ENCODE data around the gene STXBP6. TPM values are rescaled to one million over a fixed set of nuclear protein-coding genes. Genes with fewer than 3 reads are reported as not detected.

STXBP6 gene
- total and polyA plus RNA-seq, 2 experiments from 2014 or later: 19.7 to 29.0 TPM

DNA sequence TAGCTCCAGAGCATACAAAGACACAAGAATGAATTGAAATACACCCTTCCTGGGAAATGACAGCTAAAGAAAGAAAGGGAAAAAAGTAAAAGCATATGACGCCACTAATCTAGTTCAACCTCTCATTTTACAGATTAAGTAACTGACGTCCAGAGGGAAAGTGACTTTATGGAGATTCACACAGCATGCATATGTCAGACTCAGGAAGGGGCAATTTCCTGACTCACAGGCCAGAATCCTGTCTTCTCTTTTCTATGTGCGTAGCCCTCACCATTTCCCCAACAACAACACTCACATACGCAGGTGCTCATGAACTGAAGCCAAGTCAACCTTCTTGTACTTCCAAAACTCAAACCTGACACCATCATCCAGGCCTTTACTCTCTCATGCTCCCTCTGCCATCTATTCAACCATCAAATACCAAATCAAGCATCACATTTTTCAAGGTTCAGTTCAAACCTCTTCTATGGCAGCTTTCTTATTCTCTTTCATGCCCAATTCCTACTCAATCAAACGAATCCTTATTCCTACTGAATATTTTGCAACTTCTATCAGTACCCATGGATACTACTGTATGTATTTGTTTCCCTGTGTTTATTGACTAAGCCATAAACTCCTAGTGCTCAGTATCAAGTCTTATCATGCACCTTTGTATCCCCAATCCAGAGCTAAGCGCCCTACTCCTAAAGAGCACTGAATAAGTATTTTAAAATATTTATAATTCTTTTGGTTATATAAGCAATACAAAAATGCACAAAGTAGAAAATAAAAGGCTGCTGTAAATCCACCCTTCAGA is 52.8 kb downstream of the STXBP6 start:
- Mint-ChIP-seq H3K9me3 (no peaks in the 10 kb centered on the region), H3K27me3 (ENCODE audit: insufficient read depth, low read depth, poor library complexity) (no peaks in the 10 kb centered on the region), H3K4me3 (no peak overlapping the region), H3K4me1 (peaks cover 7% of the 10 kb centered on the region), H3K27ac (no peak overlapping the region), H3K36me3 (ENCODE audit: low read depth) (no peaks in the 10 kb centered on the region)
- TF ChIP-seq POLR2AphosphoS5 (IDR thresholded peaks at IDR 0.05; ENCODE audit: low read depth) (no peak), CREB1 (CRISPR knock-in tag; IDR thresholded peaks at IDR 0.05; ENCODE audit: low read depth) (no peak), ZNF114 (CRISPR knock-in tag; IDR thresholded peaks at IDR 0.05) (no peak), NANOG (IDR thresholded peaks at IDR 0.05; ENCODE audit: borderline replicate concordance) (no peak), ZNF331 (CRISPR knock-in tag; IDR thresholded peaks at IDR 0.05; ENCODE audit: low read depth) (no peak), STAT1 (IDR thresholded peaks at IDR 0.05; ENCODE audit: unreplicated experiment) (no peak), EZH2phosphoT487 (IDR thresholded peaks at IDR 0.05; ENCODE audit: unreplicated experiment) (no peak), EZH2 (IDR thresholded peaks at IDR 0.05; ENCODE audit: low read depth, unreplicated experiment) (no peak), JUNB (IDR thresholded peaks at IDR 0.05; ENCODE audit: unreplicated experiment) (no peak)
- TF ChIP-seq, protein P1, sequence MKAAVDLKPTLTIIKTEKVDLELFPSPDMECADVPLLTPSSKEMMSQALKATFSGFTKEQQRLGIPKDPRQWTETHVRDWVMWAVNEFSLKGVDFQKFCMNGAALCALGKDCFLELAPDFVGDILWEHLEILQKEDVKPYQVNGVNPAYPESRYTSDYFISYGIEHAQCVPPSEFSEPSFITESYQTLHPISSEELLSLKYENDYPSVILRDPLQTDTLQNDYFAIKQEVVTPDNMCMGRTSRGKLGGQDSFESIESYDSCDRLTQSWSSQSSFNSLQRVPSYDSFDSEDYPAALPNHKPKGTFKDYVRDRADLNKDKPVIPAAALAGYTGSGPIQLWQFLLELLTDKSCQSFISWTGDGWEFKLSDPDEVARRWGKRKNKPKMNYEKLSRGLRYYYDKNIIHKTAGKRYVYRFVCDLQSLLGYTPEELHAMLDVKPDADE (IDR thresholded peaks at IDR 0.05): no peak
- TF ChIP-seq, protein P2, sequence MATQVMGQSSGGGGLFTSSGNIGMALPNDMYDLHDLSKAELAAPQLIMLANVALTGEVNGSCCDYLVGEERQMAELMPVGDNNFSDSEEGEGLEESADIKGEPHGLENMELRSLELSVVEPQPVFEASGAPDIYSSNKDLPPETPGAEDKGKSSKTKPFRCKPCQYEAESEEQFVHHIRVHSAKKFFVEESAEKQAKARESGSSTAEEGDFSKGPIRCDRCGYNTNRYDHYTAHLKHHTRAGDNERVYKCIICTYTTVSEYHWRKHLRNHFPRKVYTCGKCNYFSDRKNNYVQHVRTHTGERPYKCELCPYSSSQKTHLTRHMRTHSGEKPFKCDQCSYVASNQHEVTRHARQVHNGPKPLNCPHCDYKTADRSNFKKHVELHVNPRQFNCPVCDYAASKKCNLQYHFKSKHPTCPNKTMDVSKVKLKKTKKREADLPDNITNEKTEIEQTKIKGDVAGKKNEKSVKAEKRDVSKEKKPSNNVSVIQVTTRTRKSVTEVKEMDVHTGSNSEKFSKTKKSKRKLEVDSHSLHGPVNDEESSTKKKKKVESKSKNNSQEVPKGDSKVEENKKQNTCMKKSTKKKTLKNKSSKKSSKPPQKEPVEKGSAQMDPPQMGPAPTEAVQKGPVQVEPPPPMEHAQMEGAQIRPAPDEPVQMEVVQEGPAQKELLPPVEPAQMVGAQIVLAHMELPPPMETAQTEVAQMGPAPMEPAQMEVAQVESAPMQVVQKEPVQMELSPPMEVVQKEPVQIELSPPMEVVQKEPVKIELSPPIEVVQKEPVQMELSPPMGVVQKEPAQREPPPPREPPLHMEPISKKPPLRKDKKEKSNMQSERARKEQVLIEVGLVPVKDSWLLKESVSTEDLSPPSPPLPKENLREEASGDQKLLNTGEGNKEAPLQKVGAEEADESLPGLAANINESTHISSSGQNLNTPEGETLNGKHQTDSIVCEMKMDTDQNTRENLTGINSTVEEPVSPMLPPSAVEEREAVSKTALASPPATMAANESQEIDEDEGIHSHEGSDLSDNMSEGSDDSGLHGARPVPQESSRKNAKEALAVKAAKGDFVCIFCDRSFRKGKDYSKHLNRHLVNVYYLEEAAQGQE (IDR thresholded peaks at IDR 0.05; ENCODE audit: unreplicated experiment): no peak
- TF ChIP-seq, protein P3, sequence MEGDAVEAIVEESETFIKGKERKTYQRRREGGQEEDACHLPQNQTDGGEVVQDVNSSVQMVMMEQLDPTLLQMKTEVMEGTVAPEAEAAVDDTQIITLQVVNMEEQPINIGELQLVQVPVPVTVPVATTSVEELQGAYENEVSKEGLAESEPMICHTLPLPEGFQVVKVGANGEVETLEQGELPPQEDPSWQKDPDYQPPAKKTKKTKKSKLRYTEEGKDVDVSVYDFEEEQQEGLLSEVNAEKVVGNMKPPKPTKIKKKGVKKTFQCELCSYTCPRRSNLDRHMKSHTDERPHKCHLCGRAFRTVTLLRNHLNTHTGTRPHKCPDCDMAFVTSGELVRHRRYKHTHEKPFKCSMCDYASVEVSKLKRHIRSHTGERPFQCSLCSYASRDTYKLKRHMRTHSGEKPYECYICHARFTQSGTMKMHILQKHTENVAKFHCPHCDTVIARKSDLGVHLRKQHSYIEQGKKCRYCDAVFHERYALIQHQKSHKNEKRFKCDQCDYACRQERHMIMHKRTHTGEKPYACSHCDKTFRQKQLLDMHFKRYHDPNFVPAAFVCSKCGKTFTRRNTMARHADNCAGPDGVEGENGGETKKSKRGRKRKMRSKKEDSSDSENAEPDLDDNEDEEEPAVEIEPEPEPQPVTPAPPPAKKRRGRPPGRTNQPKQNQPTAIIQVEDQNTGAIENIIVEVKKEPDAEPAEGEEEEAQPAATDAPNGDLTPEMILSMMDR (conservative IDR thresholded peaks at IDR 0.05; ENCODE audit: low read depth in 2 of 2): no peak
- TF ChIP-seq, protein P4, sequence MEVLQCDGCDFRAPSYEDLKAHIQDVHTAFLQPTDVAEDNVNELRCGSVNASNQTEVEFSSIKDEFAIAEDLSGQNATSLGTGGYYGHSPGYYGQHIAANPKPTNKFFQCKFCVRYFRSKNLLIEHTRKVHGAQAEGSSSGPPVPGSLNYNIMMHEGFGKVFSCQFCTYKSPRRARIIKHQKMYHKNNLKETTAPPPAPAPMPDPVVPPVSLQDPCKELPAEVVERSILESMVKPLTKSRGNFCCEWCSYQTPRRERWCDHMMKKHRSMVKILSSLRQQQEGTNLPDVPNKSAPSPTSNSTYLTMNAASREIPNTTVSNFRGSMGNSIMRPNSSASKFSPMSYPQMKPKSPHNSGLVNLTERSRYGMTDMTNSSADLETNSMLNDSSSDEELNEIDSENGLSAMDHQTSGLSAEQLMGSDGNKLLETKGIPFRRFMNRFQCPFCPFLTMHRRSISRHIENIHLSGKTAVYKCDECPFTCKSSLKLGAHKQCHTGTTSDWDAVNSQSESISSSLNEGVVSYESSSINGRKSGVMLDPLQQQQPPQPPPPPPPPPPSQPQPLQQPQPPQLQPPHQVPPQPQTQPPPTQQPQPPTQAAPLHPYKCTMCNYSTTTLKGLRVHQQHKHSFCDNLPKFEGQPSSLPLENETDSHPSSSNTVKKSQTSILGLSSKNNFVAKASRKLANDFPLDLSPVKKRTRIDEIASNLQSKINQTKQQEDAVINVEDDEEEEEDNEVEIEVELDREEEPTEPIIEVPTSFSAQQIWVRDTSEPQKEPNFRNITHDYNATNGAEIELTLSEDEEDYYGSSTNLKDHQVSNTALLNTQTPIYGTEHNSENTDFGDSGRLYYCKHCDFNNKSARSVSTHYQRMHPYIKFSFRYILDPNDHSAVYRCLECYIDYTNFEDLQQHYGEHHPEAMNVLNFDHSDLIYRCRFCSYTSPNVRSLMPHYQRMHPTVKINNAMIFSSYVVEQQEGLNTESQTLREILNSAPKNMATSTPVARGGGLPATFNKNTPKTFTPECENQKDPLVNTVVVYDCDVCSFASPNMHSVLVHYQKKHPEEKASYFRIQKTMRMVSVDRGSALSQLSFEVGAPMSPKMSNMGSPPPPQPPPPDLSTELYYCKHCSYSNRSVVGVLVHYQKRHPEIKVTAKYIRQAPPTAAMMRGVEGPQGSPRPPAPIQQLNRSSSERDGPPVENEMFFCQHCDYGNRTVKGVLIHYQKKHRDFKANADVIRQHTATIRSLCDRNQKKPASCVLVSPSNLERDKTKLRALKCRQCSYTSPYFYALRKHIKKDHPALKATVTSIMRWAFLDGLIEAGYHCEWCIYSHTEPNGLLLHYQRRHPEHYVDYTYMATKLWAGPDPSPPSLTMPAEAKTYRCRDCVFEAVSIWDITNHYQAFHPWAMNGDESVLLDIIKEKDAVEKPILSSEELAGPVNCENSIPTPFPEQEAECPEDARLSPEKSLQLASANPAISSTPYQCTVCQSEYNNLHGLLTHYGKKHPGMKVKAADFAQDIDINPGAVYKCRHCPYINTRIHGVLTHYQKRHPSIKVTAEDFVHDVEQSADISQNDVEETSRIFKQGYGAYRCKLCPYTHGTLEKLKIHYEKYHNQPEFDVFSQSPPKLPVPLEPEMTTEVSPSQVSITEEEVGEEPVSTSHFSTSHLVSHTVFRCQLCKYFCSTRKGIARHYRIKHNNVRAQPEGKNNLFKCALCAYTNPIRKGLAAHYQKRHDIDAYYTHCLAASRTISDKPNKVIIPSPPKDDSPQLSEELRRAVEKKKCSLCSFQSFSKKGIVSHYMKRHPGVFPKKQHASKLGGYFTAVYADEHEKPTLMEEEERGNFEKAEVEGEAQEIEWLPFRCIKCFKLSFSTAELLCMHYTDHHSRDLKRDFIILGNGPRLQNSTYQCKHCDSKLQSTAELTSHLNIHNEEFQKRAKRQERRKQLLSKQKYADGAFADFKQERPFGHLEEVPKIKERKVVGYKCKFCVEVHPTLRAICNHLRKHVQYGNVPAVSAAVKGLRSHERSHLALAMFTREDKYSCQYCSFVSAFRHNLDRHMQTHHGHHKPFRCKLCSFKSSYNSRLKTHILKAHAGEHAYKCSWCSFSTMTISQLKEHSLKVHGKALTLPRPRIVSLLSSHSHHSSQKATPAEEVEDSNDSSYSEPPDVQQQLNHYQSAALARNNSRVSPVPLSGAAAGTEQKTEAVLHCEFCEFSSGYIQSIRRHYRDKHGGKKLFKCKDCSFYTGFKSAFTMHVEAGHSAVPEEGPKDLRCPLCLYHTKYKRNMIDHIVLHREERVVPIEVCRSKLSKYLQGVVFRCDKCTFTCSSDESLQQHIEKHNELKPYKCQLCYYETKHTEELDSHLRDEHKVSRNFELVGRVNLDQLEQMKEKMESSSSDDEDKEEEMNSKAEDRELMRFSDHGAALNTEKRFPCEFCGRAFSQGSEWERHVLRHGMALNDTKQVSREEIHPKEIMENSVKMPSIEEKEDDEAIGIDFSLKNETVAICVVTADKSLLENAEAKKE (CRISPR knock-in tag; IDR thresholded peaks at IDR 0.05): no peak
- no peaks in the 10 kb centered on the region for H4K20me1 ChIP-seq (replicated peaks; ENCODE audit: insufficient read depth)
- peaks cover 5% of the 10 kb centered on the region; the same call in 1 of the 2 replicates for H3K4me1 ChIP-seq (ENCODE audit: insufficient read depth)
- no peaks in the 10 kb centered on the region for H3F3A ChIP-seq (replicated peaks; ENCODE audit: low read depth)
- no peaks in the 10 kb centered on the region for H3K36me3 ChIP-seq (ENCODE audit: insufficient read depth)
- H3K4me3 ChIP-seq: no peak overlapping the region
- no peak overlapping the region for H3K4me2 ChIP-seq
- H3K9me2 ChIP-seq (ENCODE audit: insufficient read depth): no peaks in the 10 kb centered on the region
- no peak overlapping the region for H3K27ac ChIP-seq (ENCODE audit: low read depth)
- H2AFZ ChIP-seq: no peak overlapping the region
- ATAC-seq: no peak
- H3K27me3 ChIP-seq (ENCODE audit: insufficient read depth): no peaks in the 10 kb centered on the region
- H3K79me2 ChIP-seq (replicated peaks; ENCODE audit: insufficient read depth): peaks cover 9% of the 10 kb centered on the region; the same call in 1 of the 2 replicates
- no peak for DNase-seq (ENCODE audit: low spot score)

Measured in GM23338 (cell line).